ENCODE measurements around the gene CELF4.
A peak's percentile ranks its signal among the peaks of the same experiment; 100 is the strongest.

CELF4 gene

GRCh38 chr18:37307181-37307580 lies 258.4 kb downstream of the CELF4 start:
- no peak for DNase-seq

- DNase-seq: no peak
Measured at GRCh38 chr18:37306432-37306831, 259.2 kb downstream of the CELF4 start.

GRCh38 chr18:37305066-37305465 lies 260.5 kb downstream of the CELF4 start:
- no peak for DNase-seq

- DNase-seq: no peak
Measured at GRCh38 chr18:37304012-37304680, 261.5 kb downstream of the CELF4 start.

GRCh38 chr18:37303009-37303408 lies 262.6 kb downstream of the CELF4 start:
- no peak for DNase-seq

GRCh38 chr18:37302519-37302918 lies 263.1 kb downstream of the CELF4 start:
- DNase-seq: no peak

- peak; percentile 91 for DNase-seq
Measured at GRCh38 chr18:37299471-37300304, 265.9 kb downstream of the CELF4 start.

GRCh38 chr18:37298816-37299215 lies 266.8 kb downstream of the CELF4 start:
- no peak for DNase-seq

GRCh38 chr18:37297106-37297505 lies 268.5 kb downstream of the CELF4 start:
- no peak for DNase-seq

- DNase-seq: no peak
Measured at GRCh38 chr18:37294951-37295350, 270.6 kb downstream of the CELF4 start.

- no peak for DNase-seq
Measured at GRCh38 chr18:37293359-37293758, 272.2 kb downstream of the CELF4 start.

GRCh38 chr18:37289423-37289822 lies 276.2 kb downstream of the CELF4 start:
- DNase-seq: no peak

GRCh38 chr18:37287601-37288000 lies 278.0 kb downstream of the CELF4 start:
- DNase-seq: no peak

GRCh38 chr18:37286801-37287200 lies 278.8 kb downstream of the CELF4 start:
- DNase-seq: no peak

- DNase-seq: no peak
Measured at GRCh38 chr18:37285825-37286224, 279.8 kb downstream of the CELF4 start.

- DNase-seq: no peak
Measured at GRCh38 chr18:37284260-37284659, 281.3 kb downstream of the CELF4 start.

GRCh38 chr18:37282386-37283037 lies 283.1 kb downstream of the CELF4 start:
- DNase-seq: no peak

- DNase-seq: no peak
Measured at GRCh38 chr18:37280701-37281393, 284.8 kb downstream of the CELF4 start.

- DNase-seq: no peak
Measured at GRCh38 chr18:37277804-37278203, 287.8 kb downstream of the CELF4 start.

- DNase-seq: no peak
Measured at GRCh38 chr18:37276111-37276890, 289.3 kb downstream of the CELF4 start.

- no peak for DNase-seq
Measured at GRCh38 chr18:37275237-37275741, 290.3 kb downstream of the CELF4 start.

All from NCI-H446 treated with DMSO at 0.1 percent for 48 hours (cell line).